ENCODE measurements around the gene SMIM1.

Gene SMIM1

GRCh38 chr1:3756394-3756793 is 16.2 kb upstream of the SMIM1 start:
- TF ChIP-seq CTCF (IDR thresholded peaks at IDR 0.05; ENCODE audit: low read depth, low read length), result no peak
- no peak overlapping the region for H3K4me3 ChIP-seq (replicated peaks in 1 of 2; ENCODE audit: low read depth in 2 of 2, low read length in 2 of 2)
- no peak for DNase-seq (ENCODE audit: low read depth in 2 of 2)

- DNase-seq (ENCODE audit: low read depth in 2 of 2), result no peak
- no peak for TF ChIP-seq CTCF (IDR thresholded peaks at IDR 0.05; ENCODE audit: low read depth, low read length)
- H3K4me3 ChIP-seq (replicated peaks in 1 of 2; ENCODE audit: low read depth in 2 of 2, low read length in 2 of 2), result no peak overlapping the region
Measured at GRCh38 chr1:3759164-3759563, 13.4 kb upstream of the SMIM1 start.

GRCh38 chr1:3759796-3760195 is 12.8 kb upstream of the SMIM1 start:
- DNase-seq (ENCODE audit: low read depth in 2 of 2), result no peak
- no peak for TF ChIP-seq CTCF (IDR thresholded peaks at IDR 0.05; ENCODE audit: low read depth, low read length)
- H3K4me3 ChIP-seq (replicated peaks in 1 of 2; ENCODE audit: low read depth in 2 of 2, low read length in 2 of 2), result no peak overlapping the region

GRCh38 chr1:3761296-3762010 is 11.1 kb upstream of the SMIM1 start:
- H3K4me3 ChIP-seq (replicated peaks in 1 of 2; ENCODE audit: low read depth in 2 of 2, low read length in 2 of 2), result no peak overlapping the region
- TF ChIP-seq CTCF (IDR thresholded peaks at IDR 0.05; ENCODE audit: low read depth, low read length), result no peak
- no peak for DNase-seq (ENCODE audit: low read depth in 2 of 2)

GRCh38 chr1:3762151-3762872 is 10.2 kb upstream of the SMIM1 start:
- DNase-seq (ENCODE audit: low read depth in 2 of 2), result no peak
- no peak for TF ChIP-seq CTCF (IDR thresholded peaks at IDR 0.05; ENCODE audit: low read depth, low read length)
- no peak overlapping the region for H3K4me3 ChIP-seq (replicated peaks in 1 of 2; ENCODE audit: low read depth in 2 of 2, low read length in 2 of 2)

GRCh38 chr1:3762873-3763228 is 9.7 kb upstream of the SMIM1 start:
- no peak for DNase-seq (ENCODE audit: low read depth in 2 of 2)
- H3K4me3 ChIP-seq (replicated peaks in 1 of 2; ENCODE audit: low read depth in 2 of 2, low read length in 2 of 2), result no peak overlapping the region
- no peak for TF ChIP-seq CTCF (IDR thresholded peaks at IDR 0.05; ENCODE audit: low read depth, low read length)

Data from cardiac fibroblast (primary cell).